ENCODE results near the gene ARVCF. TPM values are rescaled to one million over a fixed set of nuclear protein-coding genes. Genes with fewer than 3 reads are reported as not detected.

ARVCF gene
- total and polyA plus RNA-seq, 2 donors (not counting 1 experiment from before 2014, with no cell fraction given): 2.2 to 6.7 TPM

- H2AFZ ChIP-seq (ENCODE audit: insufficient read depth, low read depth, low read length, poor library complexity, severe bottlenecking): no peak overlapping the region
- no peak overlapping the region for H3K4me3 ChIP-seq (ENCODE audit: control extremely low read depth in 1 of 5, extremely low read depth in 1 of 5, insufficient read depth in 1 of 5, low read depth in 2 of 5, low read length in 4 of 5)
- peaks cover 14% of the 10 kb centered on the region for H3K4me1 Mint-ChIP-seq
- peak; percentile 98 for TF ChIP-seq CTCF (IDR thresholded peaks at IDR 0.05)
- TF ChIP-seq EZH2 (IDR thresholded peaks at IDR 0.05; ENCODE audit: borderline replicate concordance, insufficient read depth, low read depth, low read length, poor library complexity, severe bottlenecking): no peak
- no peak overlapping the region for H3K4me3 Mint-ChIP-seq
- H3K9me3 ChIP-seq (ENCODE audit: control extremely low read depth in 1 of 3, control insufficient read depth in 2 of 3, insufficient read depth in 1 of 3, low read length in 2 of 3): no peaks in the 10 kb centered on the region
- no peak overlapping the region for H3K9ac ChIP-seq (ENCODE audit: low read length)
- ATAC-seq (ENCODE audit: low read depth): peak; percentile 76
- intact Hi-C loops (cut with micrococcal nuclease): loop anchor here (1.0 to 5.0 kb wide), 5 partner anchors 16 to 162 kb away; partner anchors contain the start of genes DGCR8 and ZDHHC8
- H4K20me1 ChIP-seq (ENCODE audit: control insufficient read depth, insufficient read depth, low read length, poor library complexity, severe bottlenecking): no peaks in the 10 kb centered on the region
- WGBS (ENCODE audit: insufficient coverage): 63% methylated on average over 22 of the region's 25 CpGs
- no peak overlapping the region for H3K27ac Mint-ChIP-seq
- H3K9me3 Mint-ChIP-seq (ENCODE audit: insufficient read depth): no peaks in the 10 kb centered on the region
- peak; percentile 80 for DNase-seq
- no peak overlapping the region for H3K4me2 ChIP-seq (replicated peaks; ENCODE audit: low read depth, low read length, poor library complexity, severe bottlenecking)
- no peaks in the 10 kb centered on the region for H3K27me3 ChIP-seq (replicated peaks in 1 of 4; ENCODE audit: control extremely low read depth in 1 of 4, control insufficient read depth in 3 of 4, insufficient read depth in 4 of 4, low read length in 3 of 4)
- H3K36me3 ChIP-seq (replicated peaks in 1 of 2; ENCODE audit: control extremely low read depth in 1 of 2, control insufficient read depth in 1 of 2, extremely low read depth in 1 of 2, insufficient read depth in 2 of 2, low read length in 1 of 2): peaks cover 0 to 21% of the 10 kb centered on the region in 2 experiments
- H3K79me2 ChIP-seq (ENCODE audit: control insufficient read depth, insufficient read depth, low read length): no peaks in the 10 kb centered on the region
- H3K27me3 Mint-ChIP-seq: no peaks in the 10 kb centered on the region
- POLR2A ChIA-PET: interaction anchor here (0.7 kb wide), 2 partner anchors 49 to 240 kb away, joined by 3 read pairs; no protein-coding TSS in a partner anchor
- H3K27ac ChIP-seq (ENCODE audit: low read length in 2 of 2): no peak overlapping the region
- CTCF ChIA-PET: interaction anchor here (0.9 to 7.2 kb wide), 16 partner anchors 9 to 313 kb away, joined by 3 to 65 read pairs (median 4); no protein-coding TSS in a partner anchor
- H3K4me1 ChIP-seq (ENCODE audit: control insufficient read depth in 2 of 2, insufficient read depth in 2 of 2, low read length in 2 of 2): peaks cover 0 to 4% of the 10 kb centered on the region in 2 donors
Observed at GRCh38 chr22:19970479-19971275, 45.9 kb downstream of the ARVCF start.

- Mint-ChIP-seq H3K27ac (no peak overlapping the region), H3K4me1 (peaks cover 9% of the 10 kb centered on the region), H3K9me3 (ENCODE audit: insufficient read depth) (no peaks in the 10 kb centered on the region), H3K27me3 (no peaks in the 10 kb centered on the region), H3K4me3 (no peak overlapping the region)
- DNase-seq (no peak), ATAC-seq (ENCODE audit: low read depth) (no peak)
- Histone ChIP-seq H3K36me3 (replicated peaks in 1 of 2; ENCODE audit: control extremely low read depth in 1 of 2, control insufficient read depth in 1 of 2, extremely low read depth in 1 of 2, insufficient read depth in 2 of 2, low read length in 1 of 2) (peaks cover 0 to 21% of the 10 kb centered on the region in 2 experiments), H2AFZ (ENCODE audit: insufficient read depth, low read depth, low read length, poor library complexity, severe bottlenecking) (no peak overlapping the region), H3K4me3 (ENCODE audit: control extremely low read depth in 1 of 5, extremely low read depth in 1 of 5, insufficient read depth in 1 of 5, low read depth in 2 of 5, low read length in 4 of 5) (no peak overlapping the region), H3K9me3 (ENCODE audit: control extremely low read depth in 1 of 3, control insufficient read depth in 2 of 3, insufficient read depth in 1 of 3, low read length in 2 of 3) (no peaks in the 10 kb centered on the region), H3K9ac (ENCODE audit: low read length) (no peak overlapping the region), H3K4me2 (replicated peaks; ENCODE audit: low read depth, low read length, poor library complexity, severe bottlenecking) (no peak overlapping the region), H3K79me2 (ENCODE audit: control insufficient read depth, insufficient read depth, low read length) (no peaks in the 10 kb centered on the region), H4K20me1 (ENCODE audit: control insufficient read depth, insufficient read depth, low read length, poor library complexity, severe bottlenecking) (no peaks in the 10 kb centered on the region), H3K27me3 (replicated peaks in 1 of 4; ENCODE audit: control extremely low read depth in 1 of 4, control insufficient read depth in 3 of 4, insufficient read depth in 4 of 4, low read length in 3 of 4) (no peaks in the 10 kb centered on the region), H3K4me1 (ENCODE audit: control insufficient read depth in 2 of 2, insufficient read depth in 2 of 2, low read length in 2 of 2) (peaks cover 0 to 4% of the 10 kb centered on the region in 2 donors), H3K27ac (ENCODE audit: low read length in 2 of 2) (no peak overlapping the region)
- ChIA-PET POLR2A (interaction anchor here (0.7 kb wide), 2 partner anchors 50 to 240 kb away, joined by 3 read pairs; no protein-coding TSS in a partner anchor), CTCF (interaction anchor here (1.0 to 7.2 kb wide), 12 partner anchors 9 to 314 kb away, joined by 3 to 65 read pairs (median 4); no protein-coding TSS in a partner anchor)
- TF ChIP-seq CTCF (IDR thresholded peaks at IDR 0.05) (no peak), EZH2 (IDR thresholded peaks at IDR 0.05; ENCODE audit: borderline replicate concordance, insufficient read depth, low read depth, low read length, poor library complexity, severe bottlenecking) (no peak)
- intact Hi-C loops (cut with micrococcal nuclease): loop anchor here (1.0 to 5.0 kb wide), 5 partner anchors 16 to 162 kb away; partner anchors contain the start of genes DGCR8 and ZDHHC8
- WGBS (ENCODE audit: insufficient coverage): 87% methylated on average over 9 of the region's 9 CpGs
Observed at GRCh38 chr22:19970031-19970478, 46.6 kb downstream of the ARVCF start.

All from B cell (primary cell).